Measurements from ENCODE around the gene ASIC1.

DNA sequence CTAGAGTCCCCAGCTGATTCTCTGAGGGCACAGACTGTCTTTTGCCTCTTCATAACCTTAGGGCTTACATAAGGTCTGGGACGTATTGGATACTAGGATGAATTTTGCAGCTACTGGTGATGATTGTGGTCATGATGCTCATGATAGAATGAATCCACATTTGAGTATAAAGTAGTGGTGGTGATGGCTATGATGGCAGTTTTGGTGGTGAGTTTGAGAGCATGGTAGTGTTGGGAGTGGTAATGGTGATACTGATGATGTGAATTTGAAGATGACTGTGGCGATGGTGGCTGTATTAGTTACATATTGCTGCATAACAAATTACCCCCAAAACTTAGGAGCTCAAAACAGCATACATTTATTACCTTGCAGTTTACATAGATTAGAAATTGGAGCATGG lies 14.1 kb upstream of the ASIC1 start:
- TF ChIP-seq, protein P1, sequence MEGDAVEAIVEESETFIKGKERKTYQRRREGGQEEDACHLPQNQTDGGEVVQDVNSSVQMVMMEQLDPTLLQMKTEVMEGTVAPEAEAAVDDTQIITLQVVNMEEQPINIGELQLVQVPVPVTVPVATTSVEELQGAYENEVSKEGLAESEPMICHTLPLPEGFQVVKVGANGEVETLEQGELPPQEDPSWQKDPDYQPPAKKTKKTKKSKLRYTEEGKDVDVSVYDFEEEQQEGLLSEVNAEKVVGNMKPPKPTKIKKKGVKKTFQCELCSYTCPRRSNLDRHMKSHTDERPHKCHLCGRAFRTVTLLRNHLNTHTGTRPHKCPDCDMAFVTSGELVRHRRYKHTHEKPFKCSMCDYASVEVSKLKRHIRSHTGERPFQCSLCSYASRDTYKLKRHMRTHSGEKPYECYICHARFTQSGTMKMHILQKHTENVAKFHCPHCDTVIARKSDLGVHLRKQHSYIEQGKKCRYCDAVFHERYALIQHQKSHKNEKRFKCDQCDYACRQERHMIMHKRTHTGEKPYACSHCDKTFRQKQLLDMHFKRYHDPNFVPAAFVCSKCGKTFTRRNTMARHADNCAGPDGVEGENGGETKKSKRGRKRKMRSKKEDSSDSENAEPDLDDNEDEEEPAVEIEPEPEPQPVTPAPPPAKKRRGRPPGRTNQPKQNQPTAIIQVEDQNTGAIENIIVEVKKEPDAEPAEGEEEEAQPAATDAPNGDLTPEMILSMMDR (conservative IDR thresholded peaks at IDR 0.05) = no peak
- TF ChIP-seq ZFX (IDR thresholded peaks at IDR 0.05) = no peak
